ENCODE results near the gene DNAH1.

DNAH1 gene

GRCh38 chr3:52434491-52435115, 118.5 kb downstream of the DNAH1 start:
- no peak overlapping the region for H3K4me3 ChIP-seq (ENCODE audit: low read length)
- TF ChIP-seq, protein P1, sequence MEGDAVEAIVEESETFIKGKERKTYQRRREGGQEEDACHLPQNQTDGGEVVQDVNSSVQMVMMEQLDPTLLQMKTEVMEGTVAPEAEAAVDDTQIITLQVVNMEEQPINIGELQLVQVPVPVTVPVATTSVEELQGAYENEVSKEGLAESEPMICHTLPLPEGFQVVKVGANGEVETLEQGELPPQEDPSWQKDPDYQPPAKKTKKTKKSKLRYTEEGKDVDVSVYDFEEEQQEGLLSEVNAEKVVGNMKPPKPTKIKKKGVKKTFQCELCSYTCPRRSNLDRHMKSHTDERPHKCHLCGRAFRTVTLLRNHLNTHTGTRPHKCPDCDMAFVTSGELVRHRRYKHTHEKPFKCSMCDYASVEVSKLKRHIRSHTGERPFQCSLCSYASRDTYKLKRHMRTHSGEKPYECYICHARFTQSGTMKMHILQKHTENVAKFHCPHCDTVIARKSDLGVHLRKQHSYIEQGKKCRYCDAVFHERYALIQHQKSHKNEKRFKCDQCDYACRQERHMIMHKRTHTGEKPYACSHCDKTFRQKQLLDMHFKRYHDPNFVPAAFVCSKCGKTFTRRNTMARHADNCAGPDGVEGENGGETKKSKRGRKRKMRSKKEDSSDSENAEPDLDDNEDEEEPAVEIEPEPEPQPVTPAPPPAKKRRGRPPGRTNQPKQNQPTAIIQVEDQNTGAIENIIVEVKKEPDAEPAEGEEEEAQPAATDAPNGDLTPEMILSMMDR (conservative IDR thresholded peaks at IDR 0.05; ENCODE audit: low read depth, low read length) = no peak
- no peak for DNase-seq (ENCODE audit: low read depth)

GRCh38 chr3:52435246-52436101, 119.4 kb downstream of the DNAH1 start:
- no peak for DNase-seq (ENCODE audit: low read depth)
- H3K4me3 ChIP-seq (ENCODE audit: low read length) = no peak overlapping the region
- TF ChIP-seq, protein P1 (conservative IDR thresholded peaks at IDR 0.05; ENCODE audit: low read depth, low read length) = no peak

DNA sequence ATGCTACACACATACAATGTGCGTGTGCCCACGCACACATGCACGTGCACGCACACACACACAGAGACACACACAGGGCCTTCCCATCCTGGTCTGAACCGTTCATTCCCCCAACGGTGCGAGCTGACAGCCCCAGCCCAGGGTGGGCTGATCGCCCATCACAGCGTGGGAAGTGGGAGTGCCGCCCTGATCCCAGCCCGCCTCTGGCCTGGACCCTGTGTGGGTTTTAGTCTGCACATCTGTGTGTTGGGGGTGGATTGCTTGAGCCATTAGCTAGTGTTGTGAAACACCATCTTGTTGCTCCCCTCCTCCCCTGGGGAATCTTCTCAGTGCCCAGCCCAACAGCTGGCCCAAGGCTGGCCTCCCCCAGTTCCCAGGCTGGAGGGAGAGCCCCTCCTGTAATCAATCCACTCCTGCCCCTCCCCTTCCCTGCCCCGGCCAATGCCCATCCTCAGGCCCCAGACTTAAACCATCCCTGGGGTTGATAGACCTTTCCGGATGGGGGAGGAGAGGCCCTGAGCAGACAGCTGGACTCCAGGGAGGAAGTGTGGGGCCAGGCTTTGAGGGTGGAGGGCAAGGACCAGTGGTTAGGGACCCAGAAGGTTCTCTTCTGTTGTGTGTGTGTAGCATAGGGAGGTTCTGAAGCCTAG, 120.5 kb downstream of the DNAH1 start:
- DNase-seq (ENCODE audit: low read depth) = no peak
- TF ChIP-seq, protein P1 (conservative IDR thresholded peaks at IDR 0.05; ENCODE audit: low read depth, low read length) = no peak
- H3K4me3 ChIP-seq (ENCODE audit: low read length) = no peak overlapping the region

DNA sequence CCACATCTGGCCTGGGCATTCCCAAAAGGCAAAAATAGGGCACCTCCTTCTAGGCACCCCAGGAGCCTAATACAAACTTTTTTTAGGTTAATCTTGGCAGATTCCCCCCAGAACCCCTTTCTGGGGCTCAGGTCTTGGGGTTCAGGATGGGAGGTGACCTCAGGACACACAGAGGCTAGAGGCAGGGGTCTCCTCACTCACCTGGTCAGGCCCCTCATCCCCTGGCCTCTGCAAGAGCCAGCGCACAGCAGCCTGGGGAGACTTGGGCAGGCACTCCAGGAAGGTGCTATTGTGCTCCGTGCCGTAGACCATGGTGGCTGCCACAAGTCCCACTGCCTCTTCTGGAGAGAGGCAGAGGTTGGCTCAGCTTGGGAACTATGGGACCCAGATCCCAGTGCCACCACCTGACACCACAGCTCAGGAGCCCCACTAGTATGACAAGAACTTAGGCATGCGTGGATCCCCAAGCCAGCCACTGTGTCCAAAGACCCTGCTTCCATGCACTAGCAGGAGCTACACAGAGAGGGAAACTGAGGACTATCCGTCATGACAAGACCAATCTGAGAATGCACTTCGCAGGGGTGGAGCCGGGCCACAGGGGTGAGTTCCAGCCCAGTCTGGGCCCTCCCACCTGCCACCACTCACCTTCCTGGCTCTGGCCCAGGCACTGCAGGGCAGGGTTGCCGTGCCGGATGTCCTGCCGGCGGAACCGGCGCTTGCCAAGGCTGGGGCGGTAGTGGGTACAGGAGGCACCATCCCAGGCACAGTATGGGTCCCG, 121.4 kb downstream of the DNAH1 start:
- no peak overlapping the region for H3K4me3 ChIP-seq (ENCODE audit: low read length)
- DNase-seq (ENCODE audit: low read depth) = no peak
- TF ChIP-seq, protein P1 (conservative IDR thresholded peaks at IDR 0.05; ENCODE audit: low read depth, low read length) = no peak

GRCh38 chr3:52438104-52438376, 121.9 kb downstream of the DNAH1 start:
- DNase-seq (ENCODE audit: low read depth) = no peak
- no peak overlapping the region for H3K4me3 ChIP-seq (ENCODE audit: low read length)
- TF ChIP-seq, protein P1 (conservative IDR thresholded peaks at IDR 0.05; ENCODE audit: low read depth, low read length) = no peak

GRCh38 chr3:52438579-52439425, 122.7 kb downstream of the DNAH1 start:
- DNase-seq (ENCODE audit: low read depth) = no peak
- no peak overlapping the region for H3K4me3 ChIP-seq (ENCODE audit: low read length)
- TF ChIP-seq, protein P1 (conservative IDR thresholded peaks at IDR 0.05; ENCODE audit: low read depth, low read length) = no peak

All from retinal pigment epithelial cell (primary cell).